ENCODE measurements around the gene TCN2.

Gene TCN2

GRCh38 chr22:30640361-30640760 lies 33.4 kb downstream of the TCN2 start:
- intact Hi-C loops (cut with DNase I; ENCODE audit: low total_unique reads), result no loop called here
- Histone ChIP-seq H3K36me3 (no peaks in the 10 kb centered on the region), H3K9me3 (no peaks in the 10 kb centered on the region), H3K4me1 (peaks cover 9 to 28% (median 17%) of the 10 kb centered on the region in 4 donors), H3K27me3 (no peaks in the 10 kb centered on the region), H3K27ac (no peak overlapping the region), H3K4me3 (no peak overlapping the region)
- no peak for DNase-seq
- TF ChIP-seq CTCF (IDR thresholded peaks at IDR 0.05), result no peak

- no peak for DNase-seq
- Histone ChIP-seq H3K27me3 (no peaks in the 10 kb centered on the region), H3K36me3 (no peaks in the 10 kb centered on the region), H3K4me1 (peaks cover 9 to 26% (median 15%) of the 10 kb centered on the region in 4 donors), H3K9me3 (no peaks in the 10 kb centered on the region), H3K4me3 (no peak overlapping the region), H3K27ac (no peak overlapping the region)
- intact Hi-C loops (cut with DNase I; ENCODE audit: low total_unique reads), result no loop called here
- TF ChIP-seq CTCF (IDR thresholded peaks at IDR 0.05), result no peak
Measured at GRCh38 chr22:30640839-30641430, 34.0 kb downstream of the TCN2 start.

GRCh38 chr22:30643055-30643875 lies 36.3 kb downstream of the TCN2 start:
- Histone ChIP-seq H3K27ac (no peak overlapping the region), H3K27me3 (no peaks in the 10 kb centered on the region)
- no peak for DNase-seq

GRCh38 chr22:30646518-30647160 lies 39.7 kb downstream of the TCN2 start:
- DNase-seq, result no peak
- H3K27ac ChIP-seq, result no peak overlapping the region
- peaks cover 0 to 17% (median 7%) of the 10 kb centered on the region in 3 donors for H3K36me3 ChIP-seq
- no peak for TF ChIP-seq CTCF (IDR thresholded peaks at IDR 0.05)
- intact Hi-C loops (cut with DNase I; ENCODE audit: low total_unique reads), result no loop called here
- no peaks in the 10 kb centered on the region for H3K27me3 ChIP-seq
- no peak overlapping the region for H3K4me3 ChIP-seq
- no peaks in the 10 kb centered on the region for H3K9me3 ChIP-seq
- H3K4me1 ChIP-seq, result no peaks in the 10 kb centered on the region

More at GRCh38 chr22:30643055-30643875, 36.3 kb downstream of the TCN2 start:
- H3K4me3 ChIP-seq, result no peak overlapping the region
- H3K9me3 ChIP-seq, result no peaks in the 10 kb centered on the region
- H3K36me3 ChIP-seq, result peaks cover 0 to 17% (median 7%) of the 10 kb centered on the region in 3 donors
- peaks cover 0 to 2% (median 0%) of the 10 kb centered on the region in 4 donors for H3K4me1 ChIP-seq
- no peak for TF ChIP-seq CTCF (IDR thresholded peaks at IDR 0.05)
- intact Hi-C loops (cut with DNase I; ENCODE audit: low total_unique reads), result no loop called here

- no peak overlapping the region for H3K27ac ChIP-seq
- no peaks in the 10 kb centered on the region for H3K27me3 ChIP-seq
- no peaks in the 10 kb centered on the region for H3K4me1 ChIP-seq
- no peaks in the 10 kb centered on the region for H3K9me3 ChIP-seq
- no peak for TF ChIP-seq CTCF (IDR thresholded peaks at IDR 0.05)
- H3K36me3 ChIP-seq, result peaks cover 0 to 17% (median 7%) of the 10 kb centered on the region in 3 donors
- no peak for DNase-seq
- H3K4me3 ChIP-seq, result no peak overlapping the region
- intact Hi-C loops (cut with DNase I; ENCODE audit: low total_unique reads), result no loop called here
Measured at GRCh38 chr22:30647536-30647935, 40.6 kb downstream of the TCN2 start.

All from tibial artery (tissue), 4 donors.